Measurements from ENCODE around the gene STAT3.
"Not testable (repeated sequence)": the region's sequence is repeated elsewhere in the genome, so short reads cannot be mapped to it uniquely, and the experiment has no call there.

The STAT3 gene

DNA sequence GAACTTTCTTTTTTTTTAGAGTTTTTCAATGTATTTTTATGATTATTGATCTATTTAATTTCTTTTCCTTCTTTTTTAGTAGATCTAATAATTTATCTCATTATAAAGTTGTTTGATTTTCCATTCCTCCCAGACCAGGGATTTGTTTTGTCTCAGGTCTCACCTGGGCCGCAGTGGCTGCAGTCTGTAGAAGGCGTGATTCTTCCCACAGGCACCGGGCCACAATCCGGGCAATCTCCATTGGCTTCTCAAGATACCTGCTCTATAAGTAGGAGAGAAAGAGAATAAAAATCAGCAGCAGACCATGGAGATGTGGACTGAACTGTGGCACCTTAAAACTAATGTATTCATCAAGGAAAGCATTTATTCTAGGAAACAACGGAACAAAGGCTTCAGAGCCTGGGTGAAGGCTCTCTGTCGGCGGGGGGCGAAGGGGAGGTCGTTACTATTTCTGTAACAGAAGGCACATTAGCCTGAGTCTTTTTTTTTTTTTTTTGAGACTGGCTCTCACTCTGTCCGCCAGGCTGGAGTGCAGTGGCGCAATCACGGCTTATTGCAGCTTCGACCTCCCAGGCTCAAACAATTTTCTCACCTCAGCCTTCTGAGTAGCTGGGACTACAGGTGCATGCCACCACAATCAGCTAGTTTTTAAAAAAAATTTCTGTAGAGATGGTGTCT is 42.7 kb downstream of the STAT3 start:
- DNase-seq = no peak

DNA sequence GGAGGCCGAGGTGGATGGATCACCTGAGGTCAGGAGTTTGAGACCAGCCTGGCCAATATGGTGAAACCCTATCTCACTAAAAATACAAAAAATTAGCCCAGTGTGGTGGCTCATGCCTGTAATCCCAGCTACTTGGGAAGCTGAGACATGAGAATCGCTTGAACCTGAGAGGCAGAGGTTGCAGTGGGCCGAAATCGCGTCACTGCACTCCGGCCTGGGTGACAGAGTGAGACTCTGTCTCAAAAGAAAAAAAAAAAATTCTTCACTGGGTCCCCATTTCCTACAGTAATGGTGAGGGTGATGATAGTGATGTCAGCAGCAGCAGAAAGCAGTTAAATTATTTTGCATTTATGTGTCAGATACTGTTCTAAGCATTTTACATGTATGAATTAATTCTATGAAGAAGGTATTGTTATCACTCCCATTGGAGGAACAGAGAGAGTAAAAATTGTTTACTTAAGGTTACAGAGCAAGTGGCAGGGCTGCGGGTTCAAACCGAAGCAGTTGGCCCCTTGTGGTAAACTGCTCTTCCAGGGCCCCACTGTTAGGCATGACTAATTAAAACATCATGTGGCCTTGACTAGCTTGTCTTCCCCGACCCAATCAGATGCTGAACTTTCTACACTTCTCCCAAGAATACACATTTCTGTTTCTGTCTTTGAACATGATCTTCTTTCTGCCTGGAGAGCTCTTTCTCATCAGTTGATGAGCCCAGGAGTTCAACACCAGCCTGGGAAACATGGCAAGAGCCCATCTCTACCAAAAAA is 45.8 kb downstream of the STAT3 start:
- no peak for DNase-seq

DNA sequence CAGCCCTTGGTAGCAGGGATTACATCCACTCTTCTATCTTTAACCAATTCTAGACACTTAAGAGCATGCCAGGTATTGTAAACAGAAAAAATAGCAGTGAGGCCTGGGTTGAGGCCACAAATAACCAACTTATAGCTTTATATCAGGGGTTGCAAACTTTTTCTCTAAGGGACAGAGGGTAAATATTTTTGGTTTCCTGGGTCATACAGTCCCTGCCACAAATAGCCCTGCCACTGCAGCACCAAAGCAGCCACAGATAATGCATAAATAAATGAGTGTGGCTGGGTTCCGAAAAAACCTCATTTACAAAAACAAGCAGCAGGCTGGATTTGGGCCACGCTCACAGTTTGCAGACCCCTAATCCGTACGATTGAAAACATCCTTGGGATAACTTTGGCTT is 46.7 kb downstream of the STAT3 start:
- no peak for DNase-seq

DNA sequence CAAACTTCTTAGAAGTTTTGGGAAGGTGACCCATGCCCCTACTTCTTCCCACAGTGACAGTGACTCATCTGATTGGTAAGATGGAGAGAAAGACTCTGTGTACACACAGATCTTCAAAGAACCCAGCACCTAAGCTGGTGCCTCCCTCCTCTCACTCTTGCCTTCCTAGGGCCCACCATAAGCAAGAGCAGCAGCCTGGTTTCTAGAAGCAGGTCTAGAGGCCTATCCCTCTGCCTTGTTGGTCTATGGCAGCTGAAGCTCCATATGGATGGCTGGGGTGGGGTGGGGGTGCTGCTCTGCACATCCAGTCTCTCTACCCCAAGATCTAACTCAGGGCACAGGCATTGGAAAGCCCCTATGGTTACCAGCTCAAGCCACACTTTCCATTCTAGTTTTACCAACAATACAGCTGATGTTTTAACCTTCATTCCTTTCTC is 47.5 kb downstream of the STAT3 start:
- no peak for DNase-seq

DNA sequence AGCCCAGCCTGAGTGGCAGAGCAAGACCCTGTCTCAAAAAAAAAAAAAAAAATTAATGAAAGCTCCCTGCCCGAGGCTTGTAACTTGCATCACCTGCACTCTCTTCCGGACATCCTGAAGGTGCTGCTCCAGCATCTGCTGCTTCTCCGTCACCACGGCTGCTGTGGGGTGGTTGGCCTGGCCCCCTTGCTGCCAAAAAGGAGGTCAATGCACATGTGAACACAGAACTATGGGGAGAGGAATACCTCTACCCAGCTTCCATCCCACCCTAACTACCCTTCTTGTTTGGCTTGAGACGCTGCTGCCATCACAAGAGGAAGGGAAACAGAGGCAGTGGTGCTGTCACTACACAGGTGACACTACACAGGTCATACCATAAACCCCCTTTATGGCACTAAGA is 49.0 kb downstream of the STAT3 start:
- no peak for DNase-seq

DNA sequence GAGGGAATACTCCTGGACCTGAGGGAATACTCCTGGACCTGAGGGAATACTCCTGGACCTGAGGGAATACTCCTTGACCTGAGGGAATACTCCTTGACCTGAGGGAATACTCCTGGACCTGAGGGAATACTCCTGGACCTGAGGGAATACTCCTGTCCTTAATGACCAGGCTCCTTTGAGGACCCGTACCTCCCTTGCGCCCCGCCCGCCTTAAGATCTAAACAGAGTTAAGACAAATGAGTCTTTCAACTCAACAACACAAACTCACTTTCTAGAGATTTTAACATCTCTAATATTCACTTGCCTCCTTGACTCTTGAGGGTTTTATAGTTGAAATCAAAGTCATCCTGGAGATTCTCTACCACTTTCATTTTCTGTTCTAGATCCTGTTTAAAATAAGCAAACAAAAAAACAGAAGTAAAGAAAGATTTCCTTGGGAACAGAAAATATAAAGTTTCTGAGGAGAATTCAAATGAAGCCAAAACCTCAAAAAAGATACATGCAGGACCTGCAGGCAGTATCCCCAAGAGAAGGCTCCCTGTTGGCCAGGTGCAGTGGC is 49.7 kb downstream of the STAT3 start:
- no peak for DNase-seq

DNA sequence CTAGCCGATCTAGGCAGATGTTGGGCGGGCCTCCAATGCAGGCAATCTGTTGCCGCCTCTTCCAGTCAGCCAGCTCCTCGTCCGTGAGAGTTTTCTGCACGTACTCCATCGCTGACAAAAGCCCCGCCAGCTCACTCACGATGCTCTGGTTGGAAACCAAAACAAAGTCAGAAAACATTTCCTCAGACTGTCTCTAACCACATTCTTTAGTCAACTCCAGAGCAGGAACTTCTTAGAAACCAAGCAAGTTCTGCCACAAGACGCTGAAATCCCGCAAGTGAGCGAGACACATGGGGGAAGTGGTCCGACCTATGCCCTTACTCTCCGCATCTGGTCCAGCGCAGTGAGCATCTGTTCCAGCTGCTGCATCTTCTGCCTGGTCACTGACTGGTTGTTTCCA is 50.8 kb downstream of the STAT3 start:
- no peak for DNase-seq

DNA sequence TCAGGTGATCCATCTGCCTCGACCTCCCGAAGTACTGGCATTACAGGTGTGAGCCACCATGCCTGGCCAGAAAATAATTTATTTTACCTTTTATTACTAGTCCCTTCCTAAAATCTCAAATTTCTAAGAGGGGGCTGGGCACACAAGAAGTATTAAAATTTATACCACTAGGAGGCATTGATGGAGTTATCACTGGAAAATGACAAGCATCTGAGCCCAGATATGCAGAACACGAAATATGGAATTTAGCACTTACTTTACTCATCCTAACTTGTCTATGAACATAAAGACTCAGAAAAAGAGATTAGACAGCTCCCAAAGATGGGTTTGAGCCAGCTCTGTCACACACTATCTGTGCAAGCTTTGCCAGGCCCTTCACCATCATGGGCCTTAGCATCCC is 53.6 kb downstream of the STAT3 start:
- DNase-seq = no peak

DNA sequence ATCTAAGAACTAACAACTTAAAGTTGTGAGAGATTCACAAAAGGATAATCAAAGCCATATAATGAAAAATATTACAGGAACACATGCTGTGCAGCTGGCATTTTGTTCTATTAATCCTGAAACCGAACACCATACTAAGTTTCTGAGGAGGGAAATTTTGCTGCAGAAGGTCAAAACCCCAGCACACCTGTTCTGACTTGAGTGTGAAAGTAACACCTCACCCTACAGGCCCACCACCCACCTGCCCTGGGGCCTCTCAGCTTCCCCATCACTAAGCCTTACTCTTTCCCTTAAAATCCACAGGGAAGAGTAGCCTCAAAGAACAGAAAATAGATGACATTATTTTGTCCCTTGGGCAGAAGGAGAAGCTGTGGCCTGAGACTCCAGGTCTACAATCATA is 55.2 kb downstream of the STAT3 start:
- no peak for DNase-seq

DNA sequence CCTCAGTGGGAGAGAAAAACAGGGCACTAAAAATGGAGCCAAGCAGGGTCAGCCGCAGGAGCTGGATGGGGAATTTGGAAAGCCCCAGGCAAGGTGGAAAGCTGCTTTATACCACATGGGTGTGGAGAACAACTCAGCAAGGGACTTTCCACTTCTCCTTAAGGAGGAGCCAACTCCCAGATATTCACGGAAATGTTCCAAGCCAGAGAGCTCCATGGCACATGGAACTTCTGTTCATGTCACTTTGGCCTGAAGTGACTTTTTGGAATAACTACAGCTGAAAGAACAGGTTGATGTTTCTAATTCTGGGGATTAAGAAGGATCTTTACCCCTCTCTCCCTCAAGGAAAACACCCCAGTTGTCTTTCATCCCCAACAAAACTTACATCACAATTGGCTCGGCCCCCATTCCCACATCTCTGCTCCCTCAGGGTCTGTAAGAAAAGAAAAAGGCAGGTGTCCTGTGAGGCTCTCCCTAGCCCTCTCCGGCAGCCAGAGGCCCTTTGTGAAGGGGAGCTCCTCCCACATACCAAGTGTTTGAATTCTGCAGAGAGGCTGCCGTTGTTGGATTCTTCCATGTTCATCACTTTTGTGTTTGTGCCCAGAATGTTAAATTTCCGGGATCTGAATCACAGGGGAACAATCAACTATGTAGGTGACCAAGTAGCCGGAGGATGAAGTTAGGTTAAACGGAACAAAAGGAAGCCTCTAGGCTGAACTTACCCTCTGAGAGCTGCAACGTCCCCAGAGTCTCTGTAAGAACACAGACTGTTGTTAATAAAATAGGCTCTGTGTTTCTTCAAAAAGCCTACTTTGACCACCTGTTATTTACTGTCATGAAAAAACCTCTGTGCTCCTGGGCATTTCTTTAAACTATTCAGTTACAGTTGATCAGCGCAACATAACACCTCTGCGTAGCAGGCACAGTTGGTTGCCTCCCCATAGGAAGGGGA is 58.9 kb downstream of the STAT3 start:
- DNase-seq = no peak

DNA sequence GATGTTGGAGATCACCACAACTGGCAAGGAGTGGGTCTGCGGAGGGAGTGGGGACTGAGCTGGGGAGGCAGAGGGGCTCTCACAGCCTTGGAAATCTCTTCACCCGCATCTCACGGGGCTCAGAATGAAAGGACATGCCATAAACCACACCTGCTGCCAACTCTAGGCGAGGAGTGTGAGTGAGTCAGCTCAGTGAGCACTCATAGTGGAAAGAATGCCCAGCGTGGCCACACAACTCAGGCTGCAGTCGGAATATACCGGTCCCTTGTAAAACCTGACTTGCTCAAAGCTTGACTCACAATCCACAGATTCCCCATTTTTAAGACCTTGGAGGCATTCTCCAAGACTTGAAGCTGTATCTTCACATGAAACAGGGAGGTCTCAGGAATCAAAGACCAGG is 63.2 kb downstream of the STAT3 start:
- DNase-seq = no peak

DNA sequence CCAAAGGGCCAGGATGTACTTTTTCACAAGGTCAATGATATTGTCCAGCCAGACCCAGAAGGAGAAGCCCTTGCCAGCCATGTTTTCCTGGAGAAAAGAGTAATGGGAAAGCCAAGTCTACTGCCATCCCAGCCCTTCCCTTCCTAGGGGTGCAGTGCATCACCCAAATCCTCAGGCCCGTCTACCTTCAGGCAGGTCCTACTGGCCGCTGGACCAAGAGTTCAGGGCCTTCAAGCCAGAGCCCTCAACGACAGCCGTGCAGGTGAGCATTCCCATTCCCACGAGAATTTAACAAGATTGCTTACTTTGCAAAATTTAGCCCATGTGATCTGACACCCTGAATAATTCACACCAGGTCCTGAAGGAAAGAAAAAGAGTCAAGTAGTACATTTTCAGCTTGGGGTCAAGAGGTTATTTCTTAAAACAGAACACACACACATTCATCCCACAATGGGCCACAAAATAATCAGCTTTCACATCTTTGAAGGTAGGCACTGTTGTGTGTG is 64.9 kb downstream of the STAT3 start:
- no peak for DNase-seq

DNA sequence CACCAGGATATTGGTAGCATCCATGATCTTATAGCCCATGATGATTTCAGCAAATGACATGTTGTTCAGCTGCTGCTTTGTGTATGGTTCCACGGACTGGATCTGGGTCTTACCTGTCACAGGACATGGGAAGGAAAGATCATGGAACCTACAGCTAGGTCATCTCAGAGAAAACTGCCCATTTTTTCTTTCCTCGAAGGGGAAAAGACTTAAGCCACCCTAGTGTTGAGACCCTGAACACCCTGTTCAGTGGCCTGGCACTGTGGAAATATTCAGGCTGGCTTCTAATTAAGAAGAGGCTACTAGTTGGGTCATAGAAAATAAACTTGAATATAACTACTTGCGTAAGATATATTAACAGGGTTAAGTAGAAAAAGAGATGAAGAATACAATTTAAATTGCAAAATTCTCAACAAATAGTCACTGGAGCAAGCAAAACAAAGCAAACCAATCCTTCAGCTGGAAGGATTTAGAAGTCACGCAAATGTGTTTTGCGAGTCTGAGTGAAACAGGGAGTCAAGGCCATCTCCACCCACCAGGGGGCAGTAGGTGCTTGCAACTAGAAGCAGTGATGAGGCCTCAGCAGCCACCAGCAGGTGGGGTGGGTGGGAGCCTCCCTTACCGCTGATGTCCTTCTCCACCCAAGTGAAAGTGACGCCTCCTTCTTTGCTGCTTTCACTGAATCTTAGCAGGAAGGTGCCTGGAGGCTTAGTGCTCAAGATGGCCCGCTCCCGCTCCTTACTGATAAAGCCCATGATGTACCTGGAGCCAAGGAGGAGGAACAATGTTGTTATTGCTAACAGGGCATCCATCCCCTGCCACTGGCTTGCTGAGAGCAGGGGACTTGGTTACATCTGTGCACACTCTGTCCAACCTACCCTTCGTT is 65.6 kb downstream of the STAT3 start:
- peak; percentile 67 to 87 for DNase-seq

DNA sequence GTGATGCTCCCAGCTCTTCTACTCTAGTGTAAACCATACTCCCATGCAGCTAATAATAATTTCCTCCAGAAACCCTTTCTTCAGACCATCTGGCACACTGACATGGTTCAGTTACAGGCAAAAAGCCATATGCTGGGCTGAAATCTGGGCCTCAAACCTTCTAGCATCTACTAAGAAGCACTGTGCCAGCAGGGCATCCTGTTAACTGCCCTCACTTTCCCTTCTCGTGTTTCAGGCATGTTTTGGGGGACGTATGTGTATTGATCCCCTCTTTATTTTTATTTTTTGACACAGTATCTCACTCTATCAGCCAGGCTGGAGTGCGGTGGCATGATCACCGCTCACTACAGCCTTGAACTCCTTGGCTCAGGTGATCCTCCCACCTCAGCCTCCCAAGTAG is 66.7 kb downstream of the STAT3 start:
- no peak for DNase-seq

DNA sequence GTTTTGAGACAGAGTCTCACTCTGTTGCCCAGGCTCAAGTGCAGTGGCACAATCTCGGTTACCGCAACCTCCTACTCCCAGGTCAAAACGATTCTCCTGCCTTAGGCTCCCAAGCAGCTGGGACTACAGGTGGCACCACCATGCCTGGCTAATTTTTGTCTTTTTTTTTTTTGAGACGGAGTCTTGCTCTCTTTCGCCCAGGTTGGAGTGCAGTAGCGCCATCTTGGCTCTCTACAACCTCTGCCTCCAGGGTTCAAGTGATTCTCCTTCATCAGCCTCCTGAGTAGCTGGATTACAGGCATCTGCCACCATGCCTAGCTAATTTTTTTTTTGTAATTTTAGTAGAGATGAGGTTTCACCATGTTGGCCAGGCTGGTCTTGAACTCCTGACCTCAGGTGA is 70.3 kb downstream of the STAT3 start:
- DNase-seq = not testable (repeated sequence)

DNA sequence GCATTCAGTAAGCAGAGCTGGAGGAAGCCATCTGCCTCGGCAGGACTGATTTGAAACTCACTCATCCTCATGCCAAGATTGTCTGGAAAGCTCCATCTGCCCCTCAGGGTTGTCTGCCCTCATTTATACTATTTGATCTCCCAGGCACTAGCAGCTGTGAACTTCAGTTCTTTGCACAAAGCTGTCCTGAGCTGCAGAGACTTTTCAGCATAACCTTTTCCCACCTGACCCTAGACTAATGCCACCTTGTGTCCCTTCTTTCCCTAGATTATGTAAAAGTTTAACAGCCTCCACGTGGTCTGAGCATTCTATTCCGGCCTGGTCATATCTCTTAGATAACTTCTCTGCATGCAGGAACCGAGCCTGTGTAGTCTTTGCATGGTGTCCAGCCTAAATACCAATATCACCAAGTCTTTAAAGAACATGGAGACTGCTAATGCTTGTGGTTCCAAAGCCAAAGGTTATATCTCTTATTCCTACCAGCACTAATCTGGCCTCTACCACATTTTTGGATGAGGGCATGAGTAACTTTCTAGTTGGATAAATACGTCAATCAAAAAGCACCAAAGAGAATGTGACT is 70.9 kb downstream of the STAT3 start:
- DNase-seq = no peak

DNA sequence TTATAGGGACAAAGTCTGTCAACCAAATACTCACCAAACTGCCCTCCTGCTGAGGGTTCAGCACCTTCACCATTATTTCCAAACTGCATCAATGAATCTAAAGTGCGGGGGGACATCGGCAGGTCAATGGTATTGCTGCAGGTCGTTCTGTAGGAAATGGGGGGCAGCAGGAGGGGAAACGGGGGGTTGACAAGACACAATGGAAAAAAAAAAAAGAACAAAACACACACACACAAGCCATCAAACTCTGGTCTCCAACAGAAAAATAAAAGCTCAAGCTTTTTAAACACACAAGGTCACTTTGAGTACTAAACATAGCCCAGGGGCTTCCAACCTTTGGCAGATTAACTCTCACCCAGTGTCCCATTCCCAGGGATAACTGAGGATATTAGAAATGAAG is 71.5 kb downstream of the STAT3 start:
- no peak for DNase-seq

DNA sequence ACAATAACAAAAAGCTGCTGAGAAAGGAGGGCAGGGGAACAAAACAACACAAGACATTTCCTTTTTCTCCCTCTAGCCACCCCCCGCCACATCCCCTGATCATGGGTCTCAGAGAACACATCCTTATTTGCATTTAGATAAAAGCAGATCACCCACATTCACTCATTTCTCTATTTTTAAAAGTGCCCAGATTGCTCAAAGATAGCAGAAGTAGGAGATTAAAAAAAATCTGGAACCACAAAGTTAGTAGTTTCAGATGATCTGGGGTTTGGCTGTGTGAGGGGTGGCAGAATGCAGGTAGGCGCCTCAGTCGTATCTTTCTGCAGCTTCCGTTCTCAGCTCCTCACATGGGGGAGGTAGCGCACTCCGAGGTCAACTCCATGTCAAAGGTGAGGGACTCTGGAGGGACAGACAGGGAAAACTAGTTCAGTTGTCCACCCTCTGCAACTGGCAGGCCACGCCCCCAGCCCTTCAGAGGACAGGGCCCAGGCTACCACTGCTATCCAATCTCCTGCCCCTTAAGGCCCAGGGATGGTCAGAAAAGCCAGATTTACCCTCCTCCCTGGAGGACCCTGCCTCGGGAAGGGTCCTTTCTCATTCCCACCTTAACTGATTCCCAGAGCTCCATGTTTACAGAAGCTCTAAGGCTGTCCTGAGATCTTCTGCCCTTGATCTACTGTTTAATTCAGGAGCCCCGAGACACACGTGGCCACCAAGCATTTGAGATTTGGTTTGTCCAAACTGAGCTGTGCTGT is 72.7 kb downstream of the STAT3 start:
- DNase-seq = no peak

DNA sequence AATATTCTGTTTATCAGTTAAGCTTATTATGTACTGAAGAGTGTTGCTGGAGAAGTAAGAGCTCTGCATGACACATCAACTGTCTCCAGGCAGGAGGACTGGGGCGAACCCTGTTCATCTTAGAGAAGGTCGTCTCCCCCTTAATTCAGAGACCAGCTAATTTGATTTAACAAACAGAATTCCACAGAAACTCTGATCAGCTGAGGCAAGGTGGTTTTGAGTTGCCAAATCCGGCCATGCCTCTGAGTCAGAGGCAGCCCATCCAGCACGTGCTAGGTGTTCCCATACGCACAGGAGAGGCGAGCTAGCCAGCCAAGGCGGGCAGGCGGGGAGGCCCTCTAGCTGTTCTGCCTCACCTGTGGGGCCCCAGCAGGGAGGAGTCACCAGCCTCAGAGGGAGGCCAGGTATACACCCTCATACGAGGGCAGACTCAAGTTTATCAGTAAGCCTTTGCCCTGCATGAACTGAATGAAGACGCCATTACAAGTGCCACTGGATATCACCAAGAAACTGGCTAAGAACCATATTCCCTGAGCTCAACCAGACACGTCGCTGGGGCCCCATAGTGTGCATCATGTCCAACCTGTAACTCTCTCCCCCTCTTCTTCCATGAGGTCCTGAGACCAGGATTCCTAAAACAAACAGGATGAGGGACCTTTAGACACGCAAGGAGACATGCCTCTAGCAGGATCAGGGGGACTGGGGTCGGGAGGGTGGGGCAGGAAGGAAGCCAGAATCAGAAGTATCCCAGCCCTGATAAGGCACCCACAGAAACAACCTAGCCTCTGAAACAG is 74.3 kb downstream of the STAT3 start:
- no peak for DNase-seq

DNA sequence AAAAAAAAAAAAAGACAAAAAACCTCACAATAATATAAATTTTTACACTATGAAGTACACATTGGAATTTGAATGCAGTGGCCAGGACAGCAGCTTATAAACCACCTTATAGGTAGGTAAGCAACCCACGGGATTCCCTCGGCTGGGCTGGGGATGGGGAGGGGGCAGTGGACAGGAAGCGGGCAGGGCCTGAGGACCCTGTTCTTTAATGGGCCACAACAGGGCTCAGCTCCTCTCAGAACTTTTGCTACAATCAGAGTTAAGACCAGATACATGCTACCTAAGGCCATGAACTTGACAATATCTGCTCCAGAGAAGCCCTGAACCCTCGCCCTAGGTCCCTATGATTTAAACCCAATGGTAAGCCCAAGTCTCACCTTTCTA is 74.9 kb downstream of the STAT3 start:
- no peak for DNase-seq

Measured in NCI-H1930 (cell line).